Measurements from ENCODE around the gene EEFSEC.

DNA sequence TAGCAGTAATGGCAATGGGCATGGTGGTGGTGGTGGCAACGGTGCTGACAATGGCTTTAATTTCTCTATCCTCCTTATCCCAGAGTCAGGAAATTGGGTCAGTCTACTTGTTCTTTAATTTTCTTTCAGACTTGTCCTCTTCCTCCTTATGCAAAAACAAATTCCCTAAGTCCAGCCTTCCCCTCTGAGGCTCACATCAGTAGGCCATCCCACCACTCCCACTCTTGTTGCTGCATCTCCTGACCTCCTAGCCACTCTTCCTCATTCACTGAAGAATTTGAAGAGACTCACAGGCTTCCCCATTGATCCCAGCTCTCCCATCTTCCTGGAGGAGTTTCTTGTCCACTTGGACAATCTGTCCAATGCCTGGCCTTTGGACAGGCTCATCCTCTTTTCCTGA lies 293.5 kb downstream of the EEFSEC start:
- TF ChIP-seq, protein P1, sequence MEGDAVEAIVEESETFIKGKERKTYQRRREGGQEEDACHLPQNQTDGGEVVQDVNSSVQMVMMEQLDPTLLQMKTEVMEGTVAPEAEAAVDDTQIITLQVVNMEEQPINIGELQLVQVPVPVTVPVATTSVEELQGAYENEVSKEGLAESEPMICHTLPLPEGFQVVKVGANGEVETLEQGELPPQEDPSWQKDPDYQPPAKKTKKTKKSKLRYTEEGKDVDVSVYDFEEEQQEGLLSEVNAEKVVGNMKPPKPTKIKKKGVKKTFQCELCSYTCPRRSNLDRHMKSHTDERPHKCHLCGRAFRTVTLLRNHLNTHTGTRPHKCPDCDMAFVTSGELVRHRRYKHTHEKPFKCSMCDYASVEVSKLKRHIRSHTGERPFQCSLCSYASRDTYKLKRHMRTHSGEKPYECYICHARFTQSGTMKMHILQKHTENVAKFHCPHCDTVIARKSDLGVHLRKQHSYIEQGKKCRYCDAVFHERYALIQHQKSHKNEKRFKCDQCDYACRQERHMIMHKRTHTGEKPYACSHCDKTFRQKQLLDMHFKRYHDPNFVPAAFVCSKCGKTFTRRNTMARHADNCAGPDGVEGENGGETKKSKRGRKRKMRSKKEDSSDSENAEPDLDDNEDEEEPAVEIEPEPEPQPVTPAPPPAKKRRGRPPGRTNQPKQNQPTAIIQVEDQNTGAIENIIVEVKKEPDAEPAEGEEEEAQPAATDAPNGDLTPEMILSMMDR (IDR thresholded peaks at IDR 0.05), result no peak
- TF ChIP-seq EP300 (IDR thresholded peaks at IDR 0.05), result no peak
- no peak for TF ChIP-seq POLR2A (IDR thresholded peaks at IDR 0.05; ENCODE audit: low read depth)
- TF ChIP-seq POLR2AphosphoS5 (IDR thresholded peaks at IDR 0.05), result no peak
